IPS DF 4.7 (cell line): ENCODE data around the gene CCDC136.
A peak's percentile ranks its signal among the peaks of the same experiment; 100 is the strongest.

Experiments used
- DNase-seq: peaks from one replicate; pipeline ENCODE4 v3.0.0-alpha.2; 2013; ENCODE audit warnings: low spot score; ENCODE audit errors: extremely low read depth

CCDC136 gene

GRCh38 chr7:128831178-128831993, 39.6 kb downstream of the CCDC136 start:
- DNase-seq, result no peak

DNA sequence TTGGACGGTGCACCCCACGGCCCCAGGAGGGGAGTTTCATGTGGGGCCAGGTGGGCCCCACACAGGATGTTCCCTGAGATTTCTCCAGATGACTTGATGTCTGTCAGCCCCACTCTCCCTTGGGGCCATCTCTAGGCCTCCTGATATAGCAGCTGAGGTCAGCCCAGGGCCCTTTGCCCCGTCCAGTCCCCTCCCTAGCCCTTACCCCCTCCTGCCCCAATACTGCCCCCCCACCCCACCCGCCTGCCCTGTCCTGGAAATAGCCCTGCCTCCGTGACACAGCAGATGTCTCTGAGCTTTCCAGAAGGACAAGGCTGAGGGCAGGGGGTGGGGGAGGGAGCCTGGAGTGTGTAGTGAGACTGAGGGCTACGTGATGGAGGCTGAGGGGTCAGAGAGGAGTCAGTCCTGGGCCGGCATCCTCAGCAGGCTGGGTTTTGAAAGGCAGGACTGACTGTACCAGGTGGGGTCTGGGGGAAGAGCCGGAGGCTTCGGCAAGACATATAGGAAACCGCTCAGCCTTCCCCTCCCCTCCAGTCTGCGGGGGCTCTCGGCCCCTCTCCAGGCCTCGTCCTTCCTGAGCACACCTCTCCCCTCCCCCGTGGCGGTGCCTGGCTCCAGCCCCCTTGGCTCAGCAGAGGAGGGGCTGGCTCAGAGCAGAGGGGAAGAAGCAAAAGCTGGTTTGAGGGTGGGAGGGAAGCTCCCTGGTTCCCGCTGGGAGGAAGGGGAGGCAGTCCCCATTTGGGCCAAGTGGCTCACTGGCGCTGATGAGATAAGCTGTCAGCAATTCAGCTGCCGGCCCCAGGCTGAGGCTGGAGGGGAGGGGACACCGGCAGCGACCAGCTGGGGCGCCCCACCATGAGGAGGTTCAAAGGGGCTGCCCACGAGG, 40.5 kb downstream of the CCDC136 start:
- peak; percentile 46 for DNase-seq

- no peak for DNase-seq
These were observed 41.0 kb downstream of the CCDC136 start for GRCh38 chr7:128832880-128833147.

DNA sequence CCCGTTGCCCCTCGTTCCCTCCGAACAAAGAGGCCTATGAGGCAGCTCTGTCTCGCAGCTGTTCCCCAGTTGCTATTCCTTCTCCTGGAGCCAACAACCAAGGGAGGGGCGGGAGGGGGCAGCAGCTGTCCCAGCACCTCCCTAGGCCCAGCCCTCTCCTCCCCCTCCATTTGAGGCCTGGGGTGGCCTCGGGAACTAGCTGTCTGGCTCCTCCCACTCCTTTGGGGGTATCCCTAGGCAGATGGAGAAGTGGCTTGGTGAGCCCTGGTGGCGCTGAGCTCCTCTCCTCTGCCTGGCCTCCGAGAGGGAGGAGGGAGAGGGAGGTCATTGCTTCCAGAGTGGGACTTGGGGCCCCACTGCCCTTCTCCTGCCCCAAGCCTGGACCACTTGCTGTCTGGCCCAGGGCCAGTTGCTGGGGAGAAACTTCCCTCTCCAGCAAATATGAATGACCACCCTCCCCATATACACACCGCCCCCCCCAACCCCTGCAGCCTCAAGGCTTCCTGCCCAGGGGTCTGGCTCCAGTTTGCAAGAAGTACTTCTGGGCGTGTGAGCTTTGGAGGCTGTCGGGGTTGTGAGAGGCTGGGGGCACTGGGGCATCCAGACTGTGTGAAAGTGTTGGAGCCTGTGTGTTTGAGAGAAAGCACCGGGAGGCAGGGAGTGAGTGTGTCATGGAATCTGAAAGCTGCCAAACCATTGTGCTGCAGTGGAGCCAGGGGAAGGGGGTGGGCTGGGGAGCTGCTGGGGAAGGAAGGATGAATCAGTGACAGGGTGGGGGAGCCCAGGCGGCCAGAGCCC, 41.6 kb downstream of the CCDC136 start:
- DNase-seq, result no peak

DNA sequence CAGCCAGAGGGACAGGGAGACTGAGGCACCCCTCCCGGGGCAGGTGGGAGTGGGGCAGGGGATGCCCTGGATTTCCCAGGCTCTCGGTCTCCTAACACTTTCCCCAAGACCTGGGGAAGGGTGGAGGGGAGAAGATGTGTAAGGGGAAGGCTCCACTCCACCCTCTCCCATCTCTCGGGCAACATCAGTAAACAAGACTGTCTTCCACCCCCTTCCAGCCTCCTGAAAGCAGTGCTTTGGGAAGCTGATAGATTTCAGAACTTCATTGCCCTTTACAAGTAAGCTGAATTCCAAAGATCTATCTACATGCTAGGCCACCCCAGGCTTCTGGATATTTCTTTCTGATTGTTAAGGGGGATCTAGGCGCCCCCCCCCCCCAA, 42.2 kb downstream of the CCDC136 start:
- no peak for DNase-seq

DNA sequence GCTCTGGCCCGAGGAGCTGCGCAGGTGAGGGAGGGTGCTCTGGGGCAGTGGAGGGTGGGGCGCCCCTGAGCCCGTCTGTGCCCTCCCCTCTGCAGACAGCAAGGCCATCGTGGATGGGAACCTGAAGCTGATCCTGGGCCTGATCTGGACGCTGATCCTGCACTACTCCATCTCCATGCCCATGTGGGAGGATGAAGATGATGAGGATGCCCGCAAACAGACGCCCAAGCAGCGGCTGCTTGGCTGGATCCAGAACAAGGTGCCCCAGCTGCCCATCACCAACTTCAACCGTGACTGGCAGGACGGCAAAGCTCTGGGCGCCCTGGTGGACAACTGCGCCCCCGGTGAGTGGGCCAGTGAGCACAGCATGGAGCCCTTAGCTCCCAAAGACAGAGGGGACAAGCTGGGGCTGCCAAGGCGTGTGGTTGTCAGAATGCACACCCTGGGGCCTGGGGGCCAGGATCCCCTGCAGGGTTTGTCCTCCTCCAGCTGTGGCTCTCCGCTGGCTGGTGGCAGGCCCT, 43.5 kb downstream of the CCDC136 start:
- DNase-seq, result no peak

DNA sequence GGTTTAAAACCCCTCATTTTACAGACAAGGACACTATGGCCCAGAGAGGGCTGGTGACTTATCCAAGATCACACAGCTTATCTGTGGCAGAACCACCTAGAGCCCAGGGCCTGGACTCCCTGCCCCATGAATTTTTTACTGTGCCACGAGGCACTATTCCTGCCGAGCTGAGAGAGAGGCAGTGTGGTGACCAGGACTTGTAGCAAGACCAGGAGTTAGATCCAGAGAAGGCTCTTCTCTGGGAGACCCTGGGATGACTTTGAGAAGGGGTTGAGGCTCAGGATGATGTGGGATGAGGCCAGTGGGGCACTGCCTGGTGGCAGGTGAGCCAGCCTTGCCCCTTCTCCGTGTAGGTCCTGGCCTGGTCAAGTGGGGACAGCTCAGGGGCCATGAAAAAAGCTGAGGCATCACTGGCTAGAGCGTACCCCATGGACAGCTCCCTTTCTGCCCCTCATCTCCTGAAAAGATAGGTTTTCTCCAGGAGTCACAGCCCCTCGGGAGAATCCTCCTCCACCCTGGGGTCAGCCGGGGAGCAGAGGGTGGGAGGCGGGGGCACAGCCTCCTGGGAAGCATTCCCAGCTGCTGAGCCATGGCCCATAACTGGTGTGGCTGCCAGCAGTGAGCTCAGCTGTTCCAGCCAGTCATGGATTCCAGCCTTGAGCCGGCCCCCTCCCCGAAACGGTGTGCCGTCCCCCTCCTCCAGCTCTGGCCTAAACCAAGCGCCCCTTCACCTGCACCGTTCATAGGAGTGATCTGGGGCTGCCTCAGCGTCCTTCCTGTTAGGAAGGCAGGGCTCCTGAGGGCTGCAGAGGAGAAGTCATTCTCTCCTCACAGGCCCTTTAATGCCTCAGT, 44.2 kb downstream of the CCDC136 start:
- no peak for DNase-seq

DNA sequence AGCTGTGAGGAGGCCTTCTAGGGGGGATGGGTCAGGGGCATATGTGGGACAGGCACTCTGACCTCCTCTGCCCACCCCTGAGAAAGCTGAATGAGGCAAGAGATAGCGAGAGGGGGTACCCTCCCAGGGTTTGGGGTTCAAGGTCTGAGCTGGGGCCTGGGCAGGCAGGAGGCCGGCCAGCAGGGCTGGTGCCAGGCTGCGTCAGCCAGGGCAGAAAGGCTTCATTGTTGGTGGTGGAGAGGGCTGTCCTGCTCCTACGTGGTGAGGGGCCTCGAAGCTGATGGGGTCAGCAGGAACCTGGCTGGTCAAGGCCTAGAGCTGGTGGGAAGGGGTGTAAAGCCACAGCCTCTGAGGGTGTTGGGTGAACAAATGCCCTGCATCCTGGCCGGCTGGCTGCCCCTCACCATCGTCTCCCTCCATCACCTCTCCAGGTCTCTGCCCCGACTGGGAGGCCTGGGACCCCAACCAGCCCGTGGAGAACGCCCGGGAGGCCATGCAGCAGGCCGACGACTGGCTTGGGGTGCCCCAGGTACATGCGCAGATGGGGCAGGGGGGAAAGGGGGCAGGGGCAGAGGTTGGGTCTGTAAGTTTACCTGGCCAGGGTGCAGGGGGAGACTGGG, 45.1 kb downstream of the CCDC136 start:
- no peak for DNase-seq

DNA sequence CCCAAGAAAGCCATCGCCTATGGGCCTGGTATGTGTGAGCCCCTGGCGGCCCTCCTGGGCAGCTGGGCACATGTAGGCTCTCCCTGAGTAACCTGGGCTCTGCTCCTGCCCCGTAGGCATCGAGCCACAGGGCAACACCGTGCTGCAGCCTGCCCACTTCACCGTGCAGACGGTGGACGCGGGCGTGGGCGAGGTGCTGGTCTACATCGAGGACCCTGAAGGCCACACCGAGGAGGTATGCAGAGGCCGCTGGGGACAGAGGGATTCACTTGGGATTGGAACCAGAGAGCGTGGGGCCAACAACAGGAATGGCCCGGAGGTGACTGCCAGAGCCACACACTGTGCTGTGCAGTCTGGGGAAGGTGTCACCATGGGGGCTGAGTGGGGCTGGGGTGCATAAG, 45.8 kb downstream of the CCDC136 start:
- DNase-seq, result no peak

GRCh38 chr7:128838109-128838779, 46.5 kb downstream of the CCDC136 start:
- DNase-seq, result no peak

DNA sequence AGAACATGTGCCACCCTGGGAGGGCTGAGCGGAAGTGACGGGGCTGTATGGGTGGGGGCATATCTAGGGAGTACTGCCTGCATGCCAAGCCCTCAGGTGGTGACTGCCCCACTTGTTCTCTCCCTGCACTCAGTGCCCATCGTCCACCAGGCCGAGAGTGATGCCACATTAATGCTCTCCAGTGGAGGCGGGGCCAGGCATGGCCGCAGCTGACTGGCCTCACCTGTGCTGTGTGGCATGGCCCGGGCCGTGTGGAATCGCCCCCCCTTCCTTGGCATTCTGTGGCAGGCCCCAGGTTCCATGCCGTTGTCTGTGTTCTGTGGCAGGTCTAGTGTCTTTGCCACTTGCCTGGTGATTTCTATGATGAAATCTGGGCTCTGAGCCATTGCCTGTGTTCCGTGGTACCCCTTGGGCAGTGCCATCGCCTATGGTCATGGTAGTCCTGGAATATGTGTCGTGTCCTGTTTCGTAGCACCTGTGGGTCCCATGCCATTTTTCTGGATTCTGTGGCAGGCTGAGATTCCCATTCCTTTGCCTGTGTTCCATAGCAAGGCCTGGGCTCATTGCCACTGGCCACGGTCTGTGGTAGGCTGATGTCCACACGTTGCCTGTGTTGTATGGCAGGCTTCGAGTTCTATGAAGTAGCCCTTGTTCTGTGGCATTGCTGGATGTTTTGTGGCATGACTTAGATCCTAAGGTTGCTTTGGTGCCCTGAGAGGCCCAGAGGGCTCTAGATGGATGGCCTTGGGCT, 47.4 kb downstream of the CCDC136 start:
- no peak for DNase-seq

GRCh38 chr7:128839751-128840177, 48.0 kb downstream of the CCDC136 start:
- no peak for DNase-seq

DNA sequence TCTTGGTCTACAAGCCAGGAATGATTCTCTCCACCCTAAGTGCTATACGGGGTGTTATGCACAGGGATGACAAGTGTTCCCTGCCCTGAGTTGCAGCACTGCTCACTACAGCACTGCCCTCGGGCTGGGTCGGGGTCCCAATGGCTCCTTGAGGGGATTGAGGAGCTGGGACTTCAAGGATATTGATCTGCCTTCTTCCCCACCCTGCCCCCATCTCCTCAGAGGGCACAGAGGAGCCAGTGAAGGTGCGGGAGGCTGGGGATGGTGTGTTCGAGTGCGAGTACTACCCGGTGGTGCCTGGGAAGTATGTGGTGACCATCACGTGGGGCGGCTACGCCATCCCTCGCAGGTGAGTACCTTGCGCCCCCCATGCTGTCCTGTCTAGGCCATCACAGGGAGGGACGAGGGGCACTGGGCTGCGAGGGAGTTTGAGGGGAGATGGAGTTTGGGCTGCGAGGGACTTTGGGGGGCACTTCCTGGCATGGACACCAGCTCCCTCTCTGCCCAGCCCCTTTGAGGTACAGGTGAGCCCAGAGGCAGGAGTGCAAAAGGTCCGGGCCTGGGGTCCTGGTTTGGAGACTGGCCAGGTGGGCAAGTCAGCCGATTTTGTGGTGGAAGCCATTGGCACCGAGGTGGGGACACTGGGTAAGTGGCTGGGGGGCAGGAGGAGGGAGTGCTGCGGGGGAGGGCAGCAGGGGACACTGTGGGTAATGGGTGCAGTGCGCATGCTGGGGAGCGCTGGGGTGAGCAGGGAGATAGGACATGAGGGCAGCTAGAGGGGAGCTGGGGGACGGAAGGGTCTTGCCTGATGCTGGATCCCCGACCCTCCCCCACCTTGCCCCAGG, 48.8 kb downstream of the CCDC136 start:
- no peak for DNase-seq

DNA sequence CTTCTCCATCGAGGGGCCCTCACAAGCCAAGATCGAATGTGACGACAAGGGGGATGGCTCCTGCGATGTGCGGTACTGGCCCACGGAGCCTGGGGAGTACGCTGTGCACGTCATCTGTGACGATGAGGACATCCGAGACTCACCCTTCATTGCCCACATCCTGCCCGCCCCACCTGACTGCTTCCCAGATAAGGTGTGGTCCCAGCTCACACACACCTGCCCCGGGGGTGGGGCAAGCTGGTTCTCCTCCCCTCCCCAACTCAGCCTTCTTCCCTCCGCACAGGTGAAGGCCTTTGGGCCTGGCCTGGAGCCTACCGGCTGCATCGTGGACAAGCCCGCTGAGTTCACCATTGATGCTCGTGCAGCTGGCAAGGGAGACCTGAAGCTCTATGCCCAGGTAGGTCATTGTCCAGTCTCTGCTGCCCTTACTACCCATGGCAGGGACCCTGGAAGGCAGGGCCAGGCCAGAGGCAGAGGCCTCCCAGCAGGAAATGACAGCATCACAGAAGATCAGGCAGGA, 49.5 kb downstream of the CCDC136 start:
- no peak for DNase-seq

- DNase-seq, result no peak
These were observed 50.3 kb downstream of the CCDC136 start for GRCh38 chr7:128841921-128842673.

DNA sequence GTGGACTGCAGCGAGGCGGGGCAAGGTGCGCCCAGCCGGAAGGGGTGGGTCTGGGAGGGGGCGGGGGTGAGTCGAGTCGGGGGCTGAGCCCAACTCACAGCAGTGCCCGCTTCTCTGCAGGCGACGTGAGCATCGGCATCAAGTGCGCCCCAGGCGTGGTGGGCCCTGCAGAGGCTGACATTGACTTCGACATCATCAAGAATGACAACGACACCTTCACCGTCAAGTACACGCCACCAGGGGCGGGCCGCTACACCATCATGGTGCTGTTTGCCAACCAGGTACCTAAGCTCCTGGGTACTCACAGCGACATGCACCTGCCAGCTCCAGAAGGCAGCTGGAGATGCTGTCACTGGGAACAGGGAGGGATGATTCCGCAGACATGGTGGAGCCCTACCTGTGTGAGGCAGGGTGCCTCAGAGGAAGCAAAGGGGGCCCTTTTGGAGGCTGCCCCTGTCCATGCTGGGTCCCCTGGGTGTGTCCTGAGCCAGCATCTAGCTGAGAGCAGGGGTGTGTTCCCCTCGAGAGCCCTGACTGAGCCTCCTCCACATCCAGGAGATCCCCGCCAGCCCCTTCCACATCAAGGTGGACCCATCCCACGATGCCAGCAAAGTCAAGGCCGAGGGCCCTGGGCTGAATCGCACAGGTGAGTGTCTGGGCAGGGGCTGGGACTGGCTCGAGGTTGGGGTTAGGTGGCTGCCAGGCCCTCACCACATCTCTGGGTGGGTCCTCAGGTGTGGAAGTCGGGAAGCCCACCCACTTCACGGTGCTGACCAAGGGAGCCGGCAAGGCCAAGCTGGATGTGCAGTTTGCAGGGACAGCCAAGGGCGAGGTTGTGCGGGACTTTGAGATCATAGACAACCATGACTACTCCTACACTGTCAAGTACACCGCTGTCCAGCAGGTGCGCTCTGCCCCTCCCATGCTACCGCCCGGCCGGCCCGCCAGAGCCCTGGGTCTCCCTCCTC, 51.2 kb downstream of the CCDC136 start:
- no peak for DNase-seq
